ENCODE data around the gene TGFB1. TPM values are rescaled to one million over a fixed set of nuclear protein-coding genes. Genes with fewer than 3 reads are reported as not detected.

Gene TGFB1
- total RNA-seq (2022; extraction: Qiagen RNA extraction) = 131 to 147 TPM (median 141 TPM) in 5 replicates

GRCh38 chr19:41353466-41354342, at the start of gene TGFB1:
TGFB1 (minus strand) TSS chr19:41353922; CDS start chr19:41353044, 878 bp downstream.

GRCh38 chr19:41397086-41398049, 43.6 kb upstream of the TGFB1 start, which contains the start of the genes BCKDHA and EXOSC5:
BCKDHA (plus strand) TSS chr19:41397818; CDS start chr19:41397828, 10 bp downstream.
EXOSC5 (minus strand) TSS chr19:41397359; CDS start chr19:41397328, 31 bp downstream.

GRCh38 chr19:41376241-41376997, 22.7 kb upstream of the TGFB1 start, which contains the start of gene TMEM91:
TMEM91 (plus strand) TSS chr19:41376533; CDS start chr19:41378310, 1,777 bp downstream.

GRCh38 chr19:41363753-41364523, 10.2 kb upstream of the TGFB1 start, which contains the start of gene B9D2:
B9D2 (minus strand) TSS chr19:41364149; CDS start chr19:41363519, 630 bp downstream.

GRCh38 chr19:41310033-41310831, 43.5 kb downstream of the TGFB1 start, which contains the start of gene CCDC97:
CCDC97 (plus strand) TSS chr19:41310172; CDS start chr19:41310311, 139 bp downstream.

Other genes with a start within 250 kb of the TGFB1 start
- gene CYP2F1, start 239.5 kb downstream of the TGFB1 start, total RNA-seq (2022; extraction: Qiagen RNA extraction) = not detected in 5 replicates
- 19.2 to 22.5 TPM (median 19.7 TPM) in 5 replicates for gene CYP2S1, start 160.7 kb downstream of the TGFB1 start, total RNA-seq (2022; extraction: Qiagen RNA extraction)
- 93.5 to 121 TPM (median 96.9 TPM) in 5 replicates for gene AXL, start 134.7 kb downstream of the TGFB1 start, total RNA-seq (2022; extraction: Qiagen RNA extraction)
- gene HNRNPUL1, start 89.5 kb downstream of the TGFB1 start, total RNA-seq (2022; extraction: Qiagen RNA extraction) = 282 to 347 TPM (median 290 TPM) in 5 replicates
- 35.9 to 44.6 TPM (median 41.2 TPM) in 5 replicates for gene CCDC97, start 43.8 kb downstream of the TGFB1 start, total RNA-seq (2022; extraction: Qiagen RNA extraction)
- 24.0 to 32.5 TPM (median 30.0 TPM) in 5 replicates for gene B9D2, start 10.2 kb upstream of the TGFB1 start, total RNA-seq (2022; extraction: Qiagen RNA extraction)
- gene TMEM91, start 22.6 kb upstream of the TGFB1 start, total RNA-seq (2022; extraction: Qiagen RNA extraction) = 4.3 to 5.8 TPM (median 4.9 TPM) in 5 replicates
- gene EXOSC5, start 43.4 kb upstream of the TGFB1 start, total RNA-seq (2022; extraction: Qiagen RNA extraction) = 74.9 to 102 TPM (median 92.2 TPM) in 5 replicates
- gene BCKDHA, start 43.9 kb upstream of the TGFB1 start, total RNA-seq (2022; extraction: Qiagen RNA extraction) = 34.9 to 47.4 TPM (median 40.9 TPM) in 5 replicates
- 0.09 to 0.33 TPM (median 0.12 TPM) in 4 of 5 replicates, not detected in the other for gene B3GNT8, start 73.5 kb upstream of the TGFB1 start, total RNA-seq (2022; extraction: Qiagen RNA extraction)
- gene DMAC2, start 86.0 kb upstream of the TGFB1 start, total RNA-seq (2022; extraction: Qiagen RNA extraction) = 102 to 116 TPM (median 108 TPM) in 5 replicates
- not detected in 5 replicates for gene ERICH4, start 89.2 kb upstream of the TGFB1 start, total RNA-seq (2022; extraction: Qiagen RNA extraction)
- gene CEACAM21, start 222.2 kb upstream of the TGFB1 start, total RNA-seq (2022; extraction: Qiagen RNA extraction) = not detected in 5 replicates